ENCODE measurements around the gene TNK1. TPM values are rescaled to one million over a fixed set of nuclear protein-coding genes. Genes with fewer than 3 reads are reported as not detected.

The TNK1 gene
- total RNA-seq, 1 donor from 2014 or later: 5.8 TPM

GRCh38 chr17:7415784-7416183, 34.9 kb downstream of the TNK1 start:
- no peak for ATAC-seq
- H3K27me3 ChIP-seq: no peaks in the 10 kb centered on the region
- TF ChIP-seq CTCF (IDR thresholded peaks at IDR 0.05): no peak
- no peaks in the 10 kb centered on the region for H3K4me1 ChIP-seq
- no peak for DNase-seq
- no peaks in the 10 kb centered on the region for H3K9me3 ChIP-seq
- intact Hi-C loops (cut with DNase I): no loop called here
- H3K4me3 ChIP-seq: no peak overlapping the region
- no peak overlapping the region for H3K27ac ChIP-seq
- no peaks in the 10 kb centered on the region for H3K36me3 ChIP-seq

- ATAC-seq (no peak), DNase-seq (no peak)
- intact Hi-C loops (cut with DNase I): no loop called here
- Histone ChIP-seq H3K27ac (no peak overlapping the region), H3K27me3 (no peaks in the 10 kb centered on the region), H3K36me3 (no peaks in the 10 kb centered on the region), H3K9me3 (no peaks in the 10 kb centered on the region), H3K4me3 (no peak overlapping the region), H3K4me1 (no peaks in the 10 kb centered on the region)
- TF ChIP-seq CTCF (IDR thresholded peaks at IDR 0.05): no peak
These were observed 35.4 kb downstream of the TNK1 start for GRCh38 chr17:7416323-7416722.

- intact Hi-C loops (cut with DNase I): no loop called here
- DNase-seq (no peak), ATAC-seq (no peak)
- no peaks in the 10 kb centered on the region for H3K36me3 ChIP-seq
- TF ChIP-seq CTCF (IDR thresholded peaks at IDR 0.05): no peak
- no peak overlapping the region for H3K4me3 ChIP-seq
- H3K9me3 ChIP-seq: no peaks in the 10 kb centered on the region
- H3K27me3 ChIP-seq: no peaks in the 10 kb centered on the region
- no peak overlapping the region for H3K27ac ChIP-seq
- no peaks in the 10 kb centered on the region for H3K4me1 ChIP-seq
These were observed 36.3 kb downstream of the TNK1 start for GRCh38 chr17:7417056-7417655.

- no peak for DNase-seq
- no peaks in the 10 kb centered on the region for H3K36me3 ChIP-seq
These were observed 37.7 kb downstream of the TNK1 start for GRCh38 chr17:7418472-7419152.

GRCh38 chr17:7419819-7420610, 39.1 kb downstream of the TNK1 start, which contains the start of gene SPEM1:
Gene SPEM1 (plus strand): TSS chr17:7420324. CDS start chr17:7420385, 61 bp downstream.
- intact Hi-C loops (cut with DNase I): no loop called here

More at GRCh38 chr17:7418472-7419152, 37.7 kb downstream of the TNK1 start:
- Histone ChIP-seq H3K4me1 (no peaks in the 10 kb centered on the region), H3K27me3 (no peaks in the 10 kb centered on the region), H3K9me3 (no peaks in the 10 kb centered on the region), H3K27ac (no peak overlapping the region), H3K4me3 (no peak overlapping the region)
- intact Hi-C loops (cut with DNase I): no loop called here
- no peak for TF ChIP-seq CTCF (IDR thresholded peaks at IDR 0.05)
- no peak for ATAC-seq

More at GRCh38 chr17:7419819-7420610, 39.1 kb downstream of the TNK1 start, which contains the start of gene SPEM1:
- Histone ChIP-seq H3K36me3 (no peaks in the 10 kb centered on the region), H3K9me3 (no peaks in the 10 kb centered on the region), H3K4me3 (no peak within 1 kb of the TSS), H3K4me1 (no peaks in the 10 kb centered on the region), H3K27me3 (no peaks in the 10 kb centered on the region), H3K27ac (no peak within 1 kb of the TSS)
- no peak for TF ChIP-seq CTCF (IDR thresholded peaks at IDR 0.05)
- no peak for DNase-seq
- ATAC-seq: no peak
